ENCODE measurements around the gene POLQ.

- TF ChIP-seq POLR2A (IDR thresholded peaks at IDR 0.05; ENCODE audit: low read length) (no peak), GATA1 (IDR thresholded peaks at IDR 0.05; ENCODE audit: low read depth, low read length) (no peak)
These were observed 109.7 kb downstream of the POLQ start for GRCh38 chr3:121436074-121436473.

Data from erythroblast (primary cell).